BJ (cell line): ENCODE data around the gene PLGRKT. TPM values are rescaled to one million over a fixed set of nuclear protein-coding genes. Genes with fewer than 3 reads are reported as not detected.

Experiments
- CTCF ChIA-PET: fragments of 350-600 bp; formaldehyde crosslinking; extraction: SDS; loops from one replicate; lab custom pipeline; 2021; ENCODE audit warnings: antibody characterized with exemption, inconsistent platforms; lab: Yijun Ruan, JAX
- POLR2A ChIA-PET: fragments of 300-600 bp; sonication (Branson Sonifier 250); formaldehyde crosslinking; extraction: SDS; loops from one replicate; lab custom pipeline; 2021; ENCODE audit warnings: antibody characterized with exemption; lab: Charles Lee
- DNase-seq: peaks from one replicate; pipeline ENCODE4 v3.0.0-alpha.2; 2011; ENCODE audit warnings: low read depth
- H3K27me3 ChIP-seq: 2 replicates; pipeline ENCODE4 v1.6.0; 2011; ENCODE audit warnings: low read length; ENCODE audit not compliant: control insufficient read depth, insufficient read depth
- H3K36me3 ChIP-seq: 2 replicates; pipeline ENCODE4 v1.5.1; 2011; ENCODE audit warnings: low read length; ENCODE audit not compliant: control insufficient read depth, insufficient read depth
- H3K4me3 ChIP-seq: 2 replicates; pipeline ENCODE4 v1.5.1; 2011; ENCODE audit warnings: low read depth, mild to moderate bottlenecking, control low read depth, low read length
- polyA plus RNA-seq: library from polyadenylated mRNA; depleted of rRNA; stranded (reverse); fragments of >200 nt; gene quantifications from 2 replicates; pipeline ENCODE4 v1.2.3, GENCODE V29; 2011
- TF ChIP-seq, protein P1 (sequence below): IDR thresholded peaks from 2 replicates; pipeline ENCODE4 v1.5.1; 2011; ENCODE audit warnings: low read depth, mild to moderate bottlenecking, control low read depth, inconsistent platforms, low read length, moderate library complexity; ENCODE audit not compliant: insufficient read depth

PLGRKT gene
- polyA plus RNA-seq, 1 experiment: 7.7 TPM

DNA sequence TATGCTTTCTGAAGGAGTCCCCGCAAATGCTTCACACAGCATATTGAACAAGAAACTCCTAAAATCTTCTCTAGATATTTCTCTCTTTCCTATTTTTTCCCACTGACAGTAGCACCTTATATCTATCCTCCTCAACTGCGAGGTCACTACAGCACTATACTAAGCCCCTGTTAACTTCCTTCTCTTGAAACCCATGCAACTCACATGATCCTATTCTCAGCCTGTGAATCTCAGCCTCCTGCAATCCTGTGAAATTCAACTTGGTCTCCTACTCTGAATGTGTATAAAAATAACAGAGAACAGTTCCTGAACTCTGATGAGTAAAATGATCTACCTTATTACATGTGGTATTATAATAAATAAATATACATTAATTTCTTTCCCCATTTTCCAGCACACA is 6.1 kb upstream of the PLGRKT start:
- ChIA-PET CTCF (interaction anchor here (0.7 to 2.9 kb wide), 3 partner anchors 146 to 258 kb away, joined by 3 to 22 read pairs (median 3); partner anchors contain the start of gene INSL6), POLR2A (no interaction called here)
- H3K27me3 ChIP-seq: no peaks in the 10 kb centered on the region
- no peak for DNase-seq
- no peaks in the 10 kb centered on the region for H3K36me3 ChIP-seq
- no peak overlapping the region for H3K4me3 ChIP-seq
- TF ChIP-seq, protein P1, sequence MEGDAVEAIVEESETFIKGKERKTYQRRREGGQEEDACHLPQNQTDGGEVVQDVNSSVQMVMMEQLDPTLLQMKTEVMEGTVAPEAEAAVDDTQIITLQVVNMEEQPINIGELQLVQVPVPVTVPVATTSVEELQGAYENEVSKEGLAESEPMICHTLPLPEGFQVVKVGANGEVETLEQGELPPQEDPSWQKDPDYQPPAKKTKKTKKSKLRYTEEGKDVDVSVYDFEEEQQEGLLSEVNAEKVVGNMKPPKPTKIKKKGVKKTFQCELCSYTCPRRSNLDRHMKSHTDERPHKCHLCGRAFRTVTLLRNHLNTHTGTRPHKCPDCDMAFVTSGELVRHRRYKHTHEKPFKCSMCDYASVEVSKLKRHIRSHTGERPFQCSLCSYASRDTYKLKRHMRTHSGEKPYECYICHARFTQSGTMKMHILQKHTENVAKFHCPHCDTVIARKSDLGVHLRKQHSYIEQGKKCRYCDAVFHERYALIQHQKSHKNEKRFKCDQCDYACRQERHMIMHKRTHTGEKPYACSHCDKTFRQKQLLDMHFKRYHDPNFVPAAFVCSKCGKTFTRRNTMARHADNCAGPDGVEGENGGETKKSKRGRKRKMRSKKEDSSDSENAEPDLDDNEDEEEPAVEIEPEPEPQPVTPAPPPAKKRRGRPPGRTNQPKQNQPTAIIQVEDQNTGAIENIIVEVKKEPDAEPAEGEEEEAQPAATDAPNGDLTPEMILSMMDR: no peak

DNA sequence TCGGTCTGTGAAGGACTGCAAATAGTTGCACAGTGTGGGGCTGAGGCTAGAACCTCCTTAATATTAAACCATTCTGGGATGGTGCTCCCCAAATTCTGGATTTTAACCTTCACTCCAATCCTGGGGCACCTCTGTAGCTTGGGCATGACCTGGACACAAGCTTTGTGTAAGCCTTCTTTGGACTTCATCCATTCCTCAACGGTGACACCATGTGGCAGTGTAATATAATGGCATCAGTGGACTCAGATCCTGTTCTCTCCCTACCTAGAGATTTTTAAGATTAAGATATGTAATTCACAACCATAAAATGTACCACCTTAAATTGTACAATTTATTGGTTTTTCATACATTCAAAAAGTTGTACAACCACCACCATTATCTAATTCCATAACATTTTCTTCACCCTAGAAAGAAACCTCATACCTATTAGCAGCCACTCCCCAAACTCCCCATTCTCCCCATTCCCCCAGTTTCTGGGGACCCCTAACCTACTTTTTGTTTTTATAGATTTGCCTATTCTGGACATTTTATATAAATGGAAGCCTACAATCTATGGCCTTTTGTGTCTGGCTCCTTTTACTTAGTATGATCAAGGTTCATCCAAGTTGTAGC is 4.8 kb upstream of the PLGRKT start:
- no peaks in the 10 kb centered on the region for H3K36me3 ChIP-seq
- no peak for DNase-seq
- ChIA-PET POLR2A (no interaction called here), CTCF (interaction anchor here (0.6 to 2.9 kb wide), 8 partner anchors 27 to 683 kb away, joined by 3 to 22 read pairs (median 5); partner anchors contain the start of gene INSL6)
- H3K4me3 ChIP-seq: no peak overlapping the region
- no peaks in the 10 kb centered on the region for H3K27me3 ChIP-seq
- TF ChIP-seq, protein P1: peak; percentile 61

DNA sequence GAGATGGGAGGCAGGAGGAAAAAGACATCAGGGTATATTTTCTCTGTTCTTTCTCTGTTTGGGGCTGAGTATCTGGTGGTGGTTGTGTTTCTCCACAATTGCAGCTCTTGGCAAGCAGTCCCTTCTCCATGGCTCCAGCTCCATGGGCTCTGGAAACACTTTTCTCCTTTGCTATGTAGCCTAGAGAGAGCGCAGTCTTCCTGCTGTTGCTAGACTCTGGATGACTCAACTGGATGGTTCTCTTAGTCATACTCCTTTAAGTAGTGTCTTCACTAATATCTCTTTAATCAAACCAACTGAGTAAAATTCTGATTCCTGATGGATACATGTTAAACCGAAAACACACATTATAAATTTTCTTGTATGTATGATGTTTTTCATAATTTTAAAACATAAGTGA is 3.3 kb upstream of the PLGRKT start:
- Histone ChIP-seq H3K27me3 (no peaks in the 10 kb centered on the region), H3K36me3 (no peaks in the 10 kb centered on the region), H3K4me3 (no peak overlapping the region)
- no peak for DNase-seq
- ChIA-PET POLR2A (no interaction called here), CTCF (interaction anchor here (0.5 to 5.4 kb wide), 6 partner anchors 8 to 624 kb away, joined by 3 to 30 read pairs (median 4); partner anchors contain the start of gene CD274)
- TF ChIP-seq, protein P1: no peak

DNA sequence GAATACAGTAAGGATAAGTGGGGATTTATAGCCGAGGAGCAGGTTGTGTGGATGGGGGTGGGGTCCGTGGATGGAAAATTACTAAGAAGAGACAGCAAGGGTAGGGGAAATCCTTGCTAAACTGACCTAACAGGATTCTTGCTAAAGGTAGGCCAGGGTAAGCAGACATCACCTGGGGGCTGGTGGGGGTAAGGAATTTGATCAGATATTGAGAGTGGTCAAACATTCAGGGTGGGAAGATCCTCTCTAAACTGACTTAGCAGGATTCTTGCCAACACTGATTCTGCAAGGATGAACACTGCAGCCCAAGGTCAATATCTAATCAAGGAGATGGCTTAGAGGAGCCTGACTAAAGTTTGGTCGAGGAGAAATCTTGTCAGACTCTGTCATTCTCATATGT is 2.7 kb upstream of the PLGRKT start:
- no peak for DNase-seq
- POLR2A ChIA-PET: no interaction called here

More for the DNA sequence above, 2.7 kb upstream of the PLGRKT start:
- H3K36me3 ChIP-seq: 0 out of 2 replicates have a peak, but pooled peaks cover 2% of the 10 kb centered on the region
- CTCF ChIA-PET: interaction anchor here (0.5 to 5.4 kb wide), 5 partner anchors 9 to 623 kb away, joined by 3 to 30 read pairs (median 4); partner anchors contain the start of gene CD274
- H3K27me3 ChIP-seq: no peaks in the 10 kb centered on the region
- no peak overlapping the region for H3K4me3 ChIP-seq
- TF ChIP-seq, protein P1: no peak
